ENCODE results near the gene RGPD8. TPM values are rescaled to one million over a fixed set of nuclear protein-coding genes. Genes with fewer than 3 reads are reported as not detected.

Gene RGPD8
- total and polyA plus RNA-seq, 7 donors = 0.23 to 34.1 (median 16.1) TPM

GRCh38 chr2:112339986-112340385, 93.5 kb downstream of the RGPD8 start:
- intact Hi-C loops (cut with DNase I) = no loop called here
- Histone ChIP-seq H3K36me3 (no peaks in the 10 kb centered on the region), H3K9me3 (no peaks in the 10 kb centered on the region), H3K4me3 (no peak overlapping the region), H3K4me1 (no peaks in the 10 kb centered on the region), H3K27ac (no peak overlapping the region), H3K27me3 (no peaks in the 10 kb centered on the region)
- 52 to 65% methylated on average over 2 of the region's 2 CpGs for WGBS, 2 donors
- no peak for TF ChIP-seq POLR2A (IDR thresholded peaks at IDR 0.05)
- TF ChIP-seq EP300 (IDR thresholded peaks at IDR 0.05) = no peak
- no peak for TF ChIP-seq CTCF (IDR thresholded peaks at IDR 0.05)
- no peak for TF ChIP-seq POLR2AphosphoS5 (IDR thresholded peaks at IDR 0.05)
- DNase-seq = no peak

- Histone ChIP-seq H3K27me3 (no peaks in the 10 kb centered on the region), H3K27ac (no peak overlapping the region), H3K9me3 (no peaks in the 10 kb centered on the region), H3K36me3 (peaks cover 0 to 16% (median 4%) of the 10 kb centered on the region in 4 donors), H3K4me3 (no peak overlapping the region), H3K4me1 (no peaks in the 10 kb centered on the region)
- intact Hi-C loops (cut with DNase I) = no loop called here
- 84 to 92% methylated on average over 1 of the region's 1 CpG for WGBS, 2 donors
- DNase-seq = no peak
- TF ChIP-seq EP300 (IDR thresholded peaks at IDR 0.05) = no peak
- no peak for TF ChIP-seq POLR2AphosphoS5 (IDR thresholded peaks at IDR 0.05)
- no peak for TF ChIP-seq CTCF (IDR thresholded peaks at IDR 0.05)
- TF ChIP-seq POLR2A (IDR thresholded peaks at IDR 0.05) = no peak
Measured at GRCh38 chr2:112335600-112335999, 97.8 kb downstream of the RGPD8 start.

GRCh38 chr2:112332123-112332696, 101.2 kb downstream of the RGPD8 start:
- H3K27ac ChIP-seq = no peak overlapping the region
- intact Hi-C loops (cut with DNase I) = no loop called here
- DNase-seq = no peak
- H3K9me3 ChIP-seq = no peaks in the 10 kb centered on the region
- peaks cover 0 to 49% (median 9%) of the 10 kb centered on the region in 4 donors for H3K36me3 ChIP-seq
- H3K4me3 ChIP-seq = no peak overlapping the region
- no peaks in the 10 kb centered on the region for H3K4me1 ChIP-seq
- H3K27me3 ChIP-seq = no peaks in the 10 kb centered on the region
- WGBS, 2 donors = 80 to 81% methylated on average over 5 of the region's 5 CpGs
- TF ChIP-seq POLR2A (IDR thresholded peaks at IDR 0.05) (no peak), POLR2AphosphoS5 (IDR thresholded peaks at IDR 0.05) (no peak), CTCF (IDR thresholded peaks at IDR 0.05) (no peak), EP300 (IDR thresholded peaks at IDR 0.05) (no peak)

- WGBS, 2 donors = 98% methylated on average over 3 of the region's 3 CpGs
Measured at GRCh38 chr2:112322919-112323318, 110.5 kb downstream of the RGPD8 start.

More at GRCh38 chr2:112322919-112323318, 110.5 kb downstream of the RGPD8 start:
- Histone ChIP-seq H3K36me3 (peaks cover 0 to 64% (median 6%) of the 10 kb centered on the region in 4 donors), H3K9me3 (no peaks in the 10 kb centered on the region), H3K4me1 (no peaks in the 10 kb centered on the region), H3K27ac (no peak overlapping the region), H3K27me3 (no peaks in the 10 kb centered on the region), H3K4me3 (no peak overlapping the region)
- DNase-seq = no peak
- intact Hi-C loops (cut with DNase I) = no loop called here
- TF ChIP-seq POLR2A (IDR thresholded peaks at IDR 0.05) (no peak), EP300 (IDR thresholded peaks at IDR 0.05) (no peak), CTCF (IDR thresholded peaks at IDR 0.05) (no peak), POLR2AphosphoS5 (IDR thresholded peaks at IDR 0.05) (no peak)
